ENCODE data around the gene PLEKHA1.

DNA sequence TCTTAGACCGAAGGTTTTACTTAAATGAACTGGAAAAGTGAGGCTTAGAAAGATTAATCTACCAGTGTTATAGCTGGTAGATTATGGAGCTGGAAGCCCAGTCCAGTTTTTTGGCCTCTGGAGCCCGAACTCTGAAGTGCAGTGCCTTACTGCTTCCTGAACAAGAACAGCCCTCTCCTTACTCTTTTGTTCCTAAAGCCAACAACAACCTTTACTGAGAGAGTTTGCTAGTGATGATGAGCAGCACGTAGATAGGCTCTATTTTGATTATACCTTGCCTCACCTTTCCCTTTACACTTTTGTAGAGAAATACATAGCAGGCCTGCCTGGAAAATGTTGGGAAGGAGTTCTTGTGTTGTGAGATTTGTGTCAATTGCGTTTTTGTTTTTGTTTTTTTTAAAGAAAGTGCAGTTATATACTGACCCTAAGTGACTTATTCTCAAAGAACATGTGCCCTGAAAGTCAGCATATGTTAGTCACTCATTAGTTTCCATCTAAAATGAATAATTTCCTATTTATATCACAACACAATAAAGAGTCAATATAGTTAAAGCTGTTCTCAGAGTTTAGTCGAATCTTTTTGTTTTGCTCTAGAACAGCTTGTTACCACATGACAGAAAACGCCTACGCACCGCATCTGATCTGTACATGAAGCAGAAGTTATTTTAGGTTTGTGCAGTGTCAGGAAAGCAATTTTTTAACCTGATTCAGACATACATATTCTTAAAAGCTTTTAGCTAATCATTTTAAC is 33.0 kb downstream of the PLEKHA1 start:
- TF ChIP-seq, protein P1, sequence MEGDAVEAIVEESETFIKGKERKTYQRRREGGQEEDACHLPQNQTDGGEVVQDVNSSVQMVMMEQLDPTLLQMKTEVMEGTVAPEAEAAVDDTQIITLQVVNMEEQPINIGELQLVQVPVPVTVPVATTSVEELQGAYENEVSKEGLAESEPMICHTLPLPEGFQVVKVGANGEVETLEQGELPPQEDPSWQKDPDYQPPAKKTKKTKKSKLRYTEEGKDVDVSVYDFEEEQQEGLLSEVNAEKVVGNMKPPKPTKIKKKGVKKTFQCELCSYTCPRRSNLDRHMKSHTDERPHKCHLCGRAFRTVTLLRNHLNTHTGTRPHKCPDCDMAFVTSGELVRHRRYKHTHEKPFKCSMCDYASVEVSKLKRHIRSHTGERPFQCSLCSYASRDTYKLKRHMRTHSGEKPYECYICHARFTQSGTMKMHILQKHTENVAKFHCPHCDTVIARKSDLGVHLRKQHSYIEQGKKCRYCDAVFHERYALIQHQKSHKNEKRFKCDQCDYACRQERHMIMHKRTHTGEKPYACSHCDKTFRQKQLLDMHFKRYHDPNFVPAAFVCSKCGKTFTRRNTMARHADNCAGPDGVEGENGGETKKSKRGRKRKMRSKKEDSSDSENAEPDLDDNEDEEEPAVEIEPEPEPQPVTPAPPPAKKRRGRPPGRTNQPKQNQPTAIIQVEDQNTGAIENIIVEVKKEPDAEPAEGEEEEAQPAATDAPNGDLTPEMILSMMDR (IDR thresholded peaks at IDR 0.05; ENCODE audit: borderline replicate concordance, extremely low read depth, low read length, poor library complexity, severe bottlenecking) = no peak
- no peak for TF ChIP-seq EZH2 (IDR thresholded peaks at IDR 0.05; ENCODE audit: borderline replicate concordance, low read depth, low read length, severe bottlenecking)

Measured in DND-41 (cell line).